ENCODE data around the gene MRPL18. TPM values are rescaled to one million over a fixed set of nuclear protein-coding genes. Genes with fewer than 3 reads are reported as not detected.
"Not testable (repeated sequence)": the region's sequence is repeated elsewhere in the genome, so short reads cannot be mapped to it uniquely, and the experiment has no call there.

MRPL18 gene
- total RNA-seq, 1 experiment from 2014 or later = 154 TPM

- H3K27ac ChIP-seq = peak within 1 kb of the TSS; percentile 67
- H3K4me3 ChIP-seq = peak within 1 kb of the TSS; percentile 82
- DNase-seq (ENCODE audit: low read depth in 1 of 2, low spot score in 2 of 2) = peak; percentile 99 to 100
- H3K27me3 ChIP-seq (replicated peaks) = no peaks in the 10 kb centered on the region
- H3K4me1 ChIP-seq (replicated peaks) = peaks cover 29% of the 10 kb centered on the region
- H3K36me3 ChIP-seq = peaks cover 89% of the 10 kb centered on the region
- H3K9me3 ChIP-seq (replicated peaks) = no peaks in the 10 kb centered on the region
Measured at GRCh38 chr6:159789377-159790148, 704 bp upstream of the MRPL18 start, which contains the start of gene TCP1. Gene TCP1 (minus strand): TSS chr6:159789602. CDS start chr6:159789468, 134 bp downstream.

DNA sequence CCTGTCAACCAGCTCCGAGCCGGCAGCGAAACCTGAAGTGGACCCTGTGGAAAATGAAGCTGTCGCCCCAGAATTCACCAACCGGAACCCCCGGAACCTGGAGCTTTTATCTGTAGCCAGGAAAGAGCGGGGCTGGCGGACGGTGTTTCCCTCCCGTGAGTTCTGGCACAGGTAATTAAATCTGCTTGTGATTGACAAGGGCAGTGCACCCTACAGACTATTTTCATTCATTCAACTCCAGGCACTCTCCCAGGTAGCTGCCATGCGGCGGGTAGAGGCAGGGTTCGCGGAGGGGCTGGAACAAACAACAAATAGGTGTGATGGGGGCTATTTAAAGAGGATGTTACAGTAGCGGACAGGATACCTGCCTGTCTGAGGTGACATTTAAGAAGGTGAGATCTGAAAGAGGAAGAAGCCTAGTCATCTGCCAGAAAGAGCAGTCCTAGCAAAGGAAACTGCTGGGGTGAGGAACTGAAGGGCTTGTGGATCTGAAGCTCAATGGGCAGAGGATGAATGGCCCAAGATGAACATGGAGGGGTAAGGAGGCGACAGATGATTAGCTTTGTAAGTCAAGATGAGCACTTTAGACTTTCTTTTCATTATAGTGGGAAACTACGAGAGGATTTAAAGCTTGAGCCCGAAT is 810 bp downstream of the MRPL18 start:
- Histone ChIP-seq H3K27me3 (replicated peaks) (no peaks in the 10 kb centered on the region), H3K4me3 (peak overlapping the region; percentile 82), H3K9me3 (replicated peaks) (no peaks in the 10 kb centered on the region), H3K27ac (peak overlapping the region; percentile 67; the same call in 1 of the 2 replicates), H3K4me1 (replicated peaks) (peaks cover 27% of the 10 kb centered on the region), H3K36me3 (peaks cover 74% of the 10 kb centered on the region)
- DNase-seq (ENCODE audit: low read depth in 1 of 2, low spot score in 2 of 2) = peak in 1 of 2 experiments; percentile 7

GRCh38 chr6:159794976-159795375 is 4.7 kb downstream of the MRPL18 start:
- Histone ChIP-seq H3K36me3 (peaks cover 75% of the 10 kb centered on the region), H3K4me1 (replicated peaks) (peaks cover 13% of the 10 kb centered on the region)
- H3K27ac ChIP-seq; H3K9me3 ChIP-seq (replicated peaks); H3K4me3 ChIP-seq; DNase-seq (ENCODE audit: low read depth in 1 of 2, low spot score in 2 of 2); H3K27me3 ChIP-seq (replicated peaks): not testable (repeated sequence)

GRCh38 chr6:159797554-159797953 is 7.3 kb downstream of the MRPL18 start:
- no peaks in the 10 kb centered on the region for H3K9me3 ChIP-seq (replicated peaks)
- DNase-seq (ENCODE audit: low read depth in 1 of 2, low spot score in 2 of 2) = no peak
- H3K4me3 ChIP-seq = no peak overlapping the region
- H3K4me1 ChIP-seq (replicated peaks) = no peaks in the 10 kb centered on the region
- H3K27ac ChIP-seq = no peak overlapping the region
- H3K36me3 ChIP-seq = peaks cover 54% of the 10 kb centered on the region
- no peaks in the 10 kb centered on the region for H3K27me3 ChIP-seq (replicated peaks)

GRCh38 chr6:159800141-159800865 is 10.0 kb downstream of the MRPL18 start, which contains the start of gene PNLDC1:
Gene PNLDC1 (plus strand): TSS chr6:159800276. CDS start chr6:159800308, 32 bp downstream.
- Histone ChIP-seq H3K36me3 (peaks cover 34% of the 10 kb centered on the region), H3K4me3 (no peak within 1 kb of the TSS), H3K27ac (no peak within 1 kb of the TSS), H3K27me3 (replicated peaks) (no peaks in the 10 kb centered on the region), H3K9me3 (replicated peaks) (no peaks in the 10 kb centered on the region), H3K4me1 (replicated peaks) (no peaks in the 10 kb centered on the region)
- no peak for DNase-seq (ENCODE audit: low read depth in 1 of 2, low spot score in 2 of 2)

GRCh38 chr6:159801935-159802334 is 11.7 kb downstream of the MRPL18 start:
- no peak overlapping the region for H3K27ac ChIP-seq
- peaks cover 27% of the 10 kb centered on the region for H3K36me3 ChIP-seq
- no peaks in the 10 kb centered on the region for H3K27me3 ChIP-seq (replicated peaks)
- H3K9me3 ChIP-seq (replicated peaks) = no peaks in the 10 kb centered on the region
- no peaks in the 10 kb centered on the region for H3K4me1 ChIP-seq (replicated peaks)
- H3K4me3 ChIP-seq = no peak overlapping the region
- DNase-seq (ENCODE audit: low read depth in 1 of 2, low spot score in 2 of 2) = no peak

- no peak overlapping the region for H3K4me3 ChIP-seq
- no peaks in the 10 kb centered on the region for H3K27me3 ChIP-seq (replicated peaks)
- H3K4me1 ChIP-seq (replicated peaks) = no peaks in the 10 kb centered on the region
- peaks cover under 1% of the 10 kb centered on the region; the same call in 1 of the 2 replicates for H3K36me3 ChIP-seq
- no peak overlapping the region for H3K27ac ChIP-seq
- DNase-seq (ENCODE audit: low read depth in 1 of 2, low spot score in 2 of 2) = no peak
- no peaks in the 10 kb centered on the region for H3K9me3 ChIP-seq (replicated peaks)
Measured at GRCh38 chr6:159804504-159804903, 14.2 kb downstream of the MRPL18 start.

GRCh38 chr6:159805440-159806020 is 15.3 kb downstream of the MRPL18 start:
- no peak for DNase-seq (ENCODE audit: low read depth in 1 of 2, low spot score in 2 of 2)
- Histone ChIP-seq H3K36me3 (no peaks in the 10 kb centered on the region), H3K9me3 (replicated peaks) (no peaks in the 10 kb centered on the region), H3K27me3 (replicated peaks) (no peaks in the 10 kb centered on the region), H3K4me3 (no peak overlapping the region), H3K4me1 (replicated peaks) (no peaks in the 10 kb centered on the region), H3K27ac (no peak overlapping the region)

DNA sequence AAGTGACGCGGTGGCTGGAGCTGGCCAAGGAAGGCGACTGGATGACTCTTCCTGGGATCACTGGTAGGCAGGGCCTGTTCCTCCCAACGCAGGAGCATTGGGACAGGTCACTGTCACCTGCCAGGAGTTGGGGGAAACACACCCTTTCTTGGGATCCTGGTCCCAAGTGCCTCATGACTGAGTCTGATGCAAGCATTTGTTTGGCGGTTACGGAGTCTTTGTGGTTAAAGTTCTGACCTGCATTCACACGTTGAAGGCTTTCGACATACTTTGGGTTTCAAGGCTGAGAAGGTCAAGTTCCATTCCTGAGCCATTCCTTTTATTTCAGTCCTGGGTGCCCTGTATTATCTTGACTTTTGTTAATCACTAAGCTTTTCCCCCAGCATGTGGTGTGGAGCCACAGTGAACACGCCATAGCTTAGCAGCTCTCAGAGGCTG is 15.8 kb downstream of the MRPL18 start:
- no peak overlapping the region for H3K4me3 ChIP-seq
- DNase-seq (ENCODE audit: low read depth in 1 of 2, low spot score in 2 of 2) = no peak
- H3K27me3 ChIP-seq (replicated peaks) = no peaks in the 10 kb centered on the region
- H3K9me3 ChIP-seq (replicated peaks) = no peaks in the 10 kb centered on the region
- no peaks in the 10 kb centered on the region for H3K4me1 ChIP-seq (replicated peaks)
- no peak overlapping the region for H3K27ac ChIP-seq
- no peaks in the 10 kb centered on the region for H3K36me3 ChIP-seq

DNA sequence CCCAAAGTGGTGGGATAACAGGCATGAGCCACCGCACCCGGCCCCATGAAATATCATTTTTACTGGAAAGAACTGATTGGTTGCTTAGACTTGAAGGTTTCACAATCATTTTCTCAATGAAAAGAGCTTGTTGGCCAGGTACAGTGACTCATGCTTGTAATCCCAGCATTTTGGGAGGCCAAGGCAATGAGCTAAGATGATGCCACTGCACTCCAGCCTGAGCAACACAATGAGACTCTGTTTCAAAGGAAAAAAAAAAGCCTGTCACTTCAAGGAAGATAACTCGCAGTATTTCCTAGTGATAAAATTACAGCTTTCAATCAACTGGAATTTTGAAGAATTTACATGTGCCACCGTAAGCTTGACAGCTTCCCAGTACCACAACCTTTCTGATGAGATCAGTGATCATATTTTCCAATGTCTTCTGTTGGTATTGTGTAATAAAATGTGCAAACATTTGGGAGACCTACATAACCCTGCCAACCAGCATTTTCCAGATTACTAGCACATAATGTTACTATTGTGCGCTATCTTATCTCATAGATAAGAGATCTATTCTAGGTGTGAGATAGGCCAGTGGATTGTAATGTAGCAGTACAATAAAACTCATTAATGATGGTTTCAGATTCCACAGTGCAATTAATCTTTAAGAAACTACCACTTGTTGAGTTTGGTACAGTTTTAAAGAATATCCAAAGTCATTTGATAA is 17.0 kb downstream of the MRPL18 start:
- no peaks in the 10 kb centered on the region for H3K4me1 ChIP-seq (replicated peaks)
- H3K36me3 ChIP-seq = no peaks in the 10 kb centered on the region
- no peak overlapping the region for H3K4me3 ChIP-seq
- no peak for DNase-seq (ENCODE audit: low read depth in 1 of 2, low spot score in 2 of 2)
- H3K9me3 ChIP-seq (replicated peaks) = no peaks in the 10 kb centered on the region
- H3K27me3 ChIP-seq (replicated peaks) = no peaks in the 10 kb centered on the region
- H3K27ac ChIP-seq = no peak overlapping the region

GRCh38 chr6:159808647-159809046 is 18.4 kb downstream of the MRPL18 start:
- DNase-seq (ENCODE audit: low read depth in 1 of 2, low spot score in 2 of 2) = no peak
- Histone ChIP-seq H3K9me3 (replicated peaks) (no peaks in the 10 kb centered on the region), H3K27ac (no peak overlapping the region), H3K4me3 (no peak overlapping the region), H3K4me1 (replicated peaks) (no peaks in the 10 kb centered on the region), H3K36me3 (no peaks in the 10 kb centered on the region), H3K27me3 (replicated peaks) (no peaks in the 10 kb centered on the region)

DNA sequence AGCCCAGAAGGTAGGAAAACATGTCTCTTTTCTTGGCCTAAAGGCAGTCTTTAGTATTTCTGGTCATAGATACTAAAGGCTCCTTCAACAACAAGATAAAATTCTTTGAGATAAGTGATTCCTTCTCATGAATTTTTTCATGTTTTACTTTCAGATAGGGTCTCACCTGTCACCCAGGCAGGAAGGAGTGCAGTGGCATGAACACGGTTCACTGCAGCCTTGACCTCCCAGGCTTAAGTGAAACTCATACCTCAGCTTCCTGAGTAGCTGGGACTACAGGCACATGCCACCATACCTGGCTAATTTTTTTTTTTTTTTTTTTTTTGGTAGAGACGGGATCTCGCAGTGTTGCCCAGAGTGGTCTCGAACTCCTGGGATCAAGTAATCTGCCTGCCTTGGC is 18.9 kb downstream of the MRPL18 start:
- Histone ChIP-seq H3K27ac (no peak overlapping the region), H3K36me3 (no peaks in the 10 kb centered on the region), H3K9me3 (replicated peaks) (no peaks in the 10 kb centered on the region), H3K4me3 (no peak overlapping the region), H3K4me1 (replicated peaks) (no peaks in the 10 kb centered on the region), H3K27me3 (replicated peaks) (no peaks in the 10 kb centered on the region)
- no peak for DNase-seq (ENCODE audit: low read depth in 1 of 2, low spot score in 2 of 2)

DNA sequence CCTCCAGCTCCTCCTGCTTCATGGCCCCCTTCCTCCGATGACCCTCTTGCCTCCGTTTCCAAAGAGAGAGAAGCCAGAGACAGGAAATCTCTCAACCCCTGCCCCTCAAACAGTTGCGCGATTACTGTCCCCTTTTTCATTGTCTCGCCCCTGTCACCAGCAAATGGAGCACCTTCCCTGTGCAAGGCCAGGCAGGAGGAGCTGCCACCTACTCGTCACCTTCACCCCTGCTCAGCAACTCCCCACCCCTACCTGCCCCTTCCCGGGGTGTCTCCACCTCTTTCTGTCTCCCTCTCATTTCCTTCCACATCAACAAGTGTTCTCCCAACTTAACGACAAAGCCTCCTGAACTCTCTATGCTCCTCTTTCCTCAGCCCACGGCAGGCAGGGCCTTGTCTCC is 23.5 kb downstream of the MRPL18 start:
- Histone ChIP-seq H3K4me3 (no peak overlapping the region), H3K9me3 (replicated peaks) (no peaks in the 10 kb centered on the region), H3K27ac (no peak overlapping the region), H3K36me3 (no peaks in the 10 kb centered on the region), H3K27me3 (replicated peaks) (peaks cover 11% of the 10 kb centered on the region; the same call in 1 of the 2 replicates), H3K4me1 (replicated peaks) (no peaks in the 10 kb centered on the region)
- no peak for DNase-seq (ENCODE audit: low read depth in 1 of 2, low spot score in 2 of 2)

Data from SJSA1 (cell line).